Activated T-cell treated with anti-CD3 and anti-CD28 coated beads, Interleukin-2, amount 50 U/mL, for 72 hours (primary cell): ENCODE results near the gene OSER1. TPM values are rescaled to one million over a fixed set of nuclear protein-coding genes. Genes with fewer than 3 reads are reported as not detected.

Experiments
- ATAC-seq, 2 donors: fragments of 150-1000 bp; cut with Tn5 transposase; replicated peaks in 1 of 2; 2 replicates each; pipeline ENCODE4 v1.10.0; 2021; ENCODE audit warnings: moderate library complexity in 2 of 2, mild to moderate bottlenecking in 1 of 2
- DNase-seq, 2 donors: peaks; one replicate each; pipeline ENCODE4 v3.0.0; 2021 to 2022; ENCODE audit warnings: mixed read lengths in 1 of 2
- H3K27ac Mint-ChIP-seq: one replicate; pipeline ENCODE4 v1.8.0; 2022; ENCODE audit warnings: mild to moderate bottlenecking, moderate library complexity, mixed read lengths
- H3K27me3 Mint-ChIP-seq: one replicate; pipeline ENCODE4 v1.8.0; 2022; ENCODE audit warnings: low read depth, mixed read lengths
- H3K36me3 Mint-ChIP-seq, 2 donors: one replicate each; pipeline ENCODE4 v1.8.0; 2022; ENCODE audit warnings: mixed read lengths in 2 of 2, mild to moderate bottlenecking in 1 of 2; ENCODE audit not compliant: insufficient read depth in 2 of 2
- H3K4me1 Mint-ChIP-seq: one replicate; pipeline ENCODE4 v1.8.0; 2022; ENCODE audit warnings: low read depth, mixed read lengths
- H3K4me3 Mint-ChIP-seq, 2 donors: one replicate each; pipeline ENCODE4 v1.8.0; 2022; ENCODE audit warnings: mild to moderate bottlenecking in 2 of 2, mixed read lengths in 2 of 2, moderate library complexity in 2 of 2
- H3K9me3 Mint-ChIP-seq, 2 donors: one replicate each; pipeline ENCODE4 v1.8.0; 2022; ENCODE audit warnings: mixed read lengths in 2 of 2
- total RNA-seq, 2 donors: library from RNA; stranded (reverse); gene quantifications; one replicate each; pipeline ENCODE4 v1.2.3, GENCODE V29; 2022

OSER1 gene
- total RNA-seq, 2 donors from 2014 or later: 47.1 to 47.5 TPM

- H3K36me3 Mint-ChIP-seq: no peaks in the 10 kb centered on the region
- peaks cover 62% of the 10 kb centered on the region for H3K27me3 Mint-ChIP-seq
- no peaks in the 10 kb centered on the region for H3K9me3 Mint-ChIP-seq
- ATAC-seq (peak in 1 of 2 donors; percentile 36), DNase-seq (no peak)
- H3K27ac Mint-ChIP-seq: no peak overlapping the region
- peaks cover 10% of the 10 kb centered on the region for H3K4me1 Mint-ChIP-seq
- peak overlapping the region in 1 of 2 donors; percentile 33 for H3K4me3 Mint-ChIP-seq
Observed at GRCh38 chr20:44187772-44188709, 22.5 kb downstream of the OSER1 start.

GRCh38 chr20:44187054-44187771 lies 23.4 kb downstream of the OSER1 start, which contains the start of gene JPH2:
Gene JPH2, minus strand, starts transcription at chr20:44187188. Its CDS starts 483 bp downstream, at chr20:44186705.
- H3K36me3 Mint-ChIP-seq: no peaks in the 10 kb centered on the region
- ATAC-seq: peak in 1 of 2 donors; percentile 7
- H3K27ac Mint-ChIP-seq: no peak within 1 kb of the TSS
- peaks cover 10% of the 10 kb centered on the region for H3K4me1 Mint-ChIP-seq
- no peak for DNase-seq
- peaks cover 70% of the 10 kb centered on the region for H3K27me3 Mint-ChIP-seq
- H3K9me3 Mint-ChIP-seq: no peaks in the 10 kb centered on the region
- peak within 1 kb of the TSS; percentile 45 to 63 for H3K4me3 Mint-ChIP-seq

- H3K9me3 Mint-ChIP-seq: no peaks in the 10 kb centered on the region
- DNase-seq (no peak), ATAC-seq (no peak)
- no peaks in the 10 kb centered on the region for H3K36me3 Mint-ChIP-seq
- H3K27ac Mint-ChIP-seq: no peak overlapping the region
- H3K4me3 Mint-ChIP-seq: peak overlapping the region; percentile 24 to 50
- H3K27me3 Mint-ChIP-seq: peaks cover 75% of the 10 kb centered on the region
- peaks cover 10% of the 10 kb centered on the region for H3K4me1 Mint-ChIP-seq
Observed at GRCh38 chr20:44186674-44187053, 23.9 kb downstream of the OSER1 start.

- no peaks in the 10 kb centered on the region for H3K9me3 Mint-ChIP-seq
- no peak overlapping the region for H3K4me3 Mint-ChIP-seq
- DNase-seq (no peak), ATAC-seq (no peak)
- H3K36me3 Mint-ChIP-seq: no peaks in the 10 kb centered on the region
- peaks cover 10% of the 10 kb centered on the region for H3K4me1 Mint-ChIP-seq
- H3K27me3 Mint-ChIP-seq: peaks cover 80% of the 10 kb centered on the region
- no peak overlapping the region for H3K27ac Mint-ChIP-seq
Observed at GRCh38 chr20:44186201-44186600, 24.4 kb downstream of the OSER1 start.

GRCh38 chr20:44185574-44185973 lies 25.0 kb downstream of the OSER1 start:
- Mint-ChIP-seq H3K4me3 (no peak overlapping the region), H3K36me3 (no peaks in the 10 kb centered on the region), H3K27ac (no peak overlapping the region), H3K27me3 (peaks cover 82% of the 10 kb centered on the region), H3K4me1 (peaks cover 10% of the 10 kb centered on the region), H3K9me3 (no peaks in the 10 kb centered on the region)
- no peak for ATAC-seq
- no peak for DNase-seq

- DNase-seq (no peak), ATAC-seq (no peak)
- H3K27ac Mint-ChIP-seq: no peak overlapping the region
- peaks cover 73% of the 10 kb centered on the region for H3K27me3 Mint-ChIP-seq
- H3K36me3 Mint-ChIP-seq: no peaks in the 10 kb centered on the region
- H3K9me3 Mint-ChIP-seq: no peaks in the 10 kb centered on the region
- H3K4me3 Mint-ChIP-seq: no peak overlapping the region
- peaks cover 10% of the 10 kb centered on the region for H3K4me1 Mint-ChIP-seq
Observed at GRCh38 chr20:44183282-44183681, 27.3 kb downstream of the OSER1 start.

- H3K9me3 Mint-ChIP-seq: no peaks in the 10 kb centered on the region
Observed at GRCh38 chr20:44182863-44183262, 27.7 kb downstream of the OSER1 start.

GRCh38 chr20:44182135-44182765 lies 28.3 kb downstream of the OSER1 start:
- peaks cover 63% of the 10 kb centered on the region for H3K27me3 Mint-ChIP-seq
- H3K36me3 Mint-ChIP-seq: no peaks in the 10 kb centered on the region
- no peak for ATAC-seq
- H3K4me3 Mint-ChIP-seq: no peak overlapping the region
- DNase-seq: no peak
- no peaks in the 10 kb centered on the region for H3K9me3 Mint-ChIP-seq
- no peak overlapping the region for H3K27ac Mint-ChIP-seq
- peaks cover under 1% of the 10 kb centered on the region for H3K4me1 Mint-ChIP-seq

More at GRCh38 chr20:44182863-44183262, 27.7 kb downstream of the OSER1 start:
- H3K27ac Mint-ChIP-seq: no peak overlapping the region
- no peak for ATAC-seq
- peaks cover 7% of the 10 kb centered on the region for H3K4me1 Mint-ChIP-seq
- H3K4me3 Mint-ChIP-seq: no peak overlapping the region
- H3K36me3 Mint-ChIP-seq: no peaks in the 10 kb centered on the region
- no peak for DNase-seq
- peaks cover 69% of the 10 kb centered on the region for H3K27me3 Mint-ChIP-seq

GRCh38 chr20:44181611-44182010 lies 29.0 kb downstream of the OSER1 start:
- H3K27ac Mint-ChIP-seq: no peak overlapping the region
- H3K36me3 Mint-ChIP-seq: no peaks in the 10 kb centered on the region
- no peaks in the 10 kb centered on the region for H3K9me3 Mint-ChIP-seq
- no peaks in the 10 kb centered on the region for H3K4me1 Mint-ChIP-seq
- no peak for DNase-seq
- H3K27me3 Mint-ChIP-seq: peaks cover 56% of the 10 kb centered on the region
- no peak for ATAC-seq
- no peak overlapping the region for H3K4me3 Mint-ChIP-seq

- no peaks in the 10 kb centered on the region for H3K9me3 Mint-ChIP-seq
- peaks cover 54% of the 10 kb centered on the region for H3K27me3 Mint-ChIP-seq
- DNase-seq (no peak), ATAC-seq (no peak)
- no peaks in the 10 kb centered on the region for H3K36me3 Mint-ChIP-seq
- no peaks in the 10 kb centered on the region for H3K4me1 Mint-ChIP-seq
- H3K27ac Mint-ChIP-seq: no peak overlapping the region
- H3K4me3 Mint-ChIP-seq: no peak overlapping the region
Observed at GRCh38 chr20:44180814-44181213, 29.8 kb downstream of the OSER1 start.

- no peak overlapping the region for H3K4me3 Mint-ChIP-seq
- no peak overlapping the region for H3K27ac Mint-ChIP-seq
- H3K9me3 Mint-ChIP-seq: no peaks in the 10 kb centered on the region
- H3K4me1 Mint-ChIP-seq: no peaks in the 10 kb centered on the region
- peaks cover 24% of the 10 kb centered on the region for H3K27me3 Mint-ChIP-seq
- DNase-seq (no peak), ATAC-seq (no peak)
- H3K36me3 Mint-ChIP-seq: no peaks in the 10 kb centered on the region
Observed at GRCh38 chr20:44176833-44177534, 33.6 kb downstream of the OSER1 start.

GRCh38 chr20:44174996-44175765 lies 35.4 kb downstream of the OSER1 start:
- H3K4me3 Mint-ChIP-seq: no peak overlapping the region

More at GRCh38 chr20:44174996-44175765, 35.4 kb downstream of the OSER1 start:
- DNase-seq: no peak
- no peaks in the 10 kb centered on the region for H3K36me3 Mint-ChIP-seq
- no peaks in the 10 kb centered on the region for H3K4me1 Mint-ChIP-seq
- ATAC-seq: no peak
- peaks cover 27% of the 10 kb centered on the region for H3K27me3 Mint-ChIP-seq
- H3K9me3 Mint-ChIP-seq: no peaks in the 10 kb centered on the region
- H3K27ac Mint-ChIP-seq: no peak overlapping the region
